ENCODE results near the gene NRXN2.

DNA sequence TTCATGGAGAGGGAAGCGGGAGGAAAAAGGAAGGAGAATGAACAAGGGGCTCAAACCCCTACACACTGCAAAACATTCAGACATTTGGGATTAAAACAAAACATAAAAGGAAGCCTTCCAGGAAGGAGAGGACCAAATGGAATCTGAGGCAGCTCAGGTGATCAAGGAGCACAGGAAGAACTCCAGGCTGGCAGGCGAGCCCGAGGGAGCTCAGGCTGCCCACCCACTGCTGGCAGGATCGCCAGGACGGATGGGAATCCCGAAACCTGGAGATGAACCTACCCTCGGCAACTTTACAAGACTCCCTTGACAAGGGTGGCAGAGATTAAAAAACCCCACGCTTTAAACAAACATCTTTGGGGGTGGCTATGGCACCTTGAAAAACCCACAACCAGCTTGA, 41.8 kb upstream of the NRXN2 start:
- no peak for TF ChIP-seq CTCF (IDR thresholded peaks at IDR 0.05)
- TF ChIP-seq POLR2A (IDR thresholded peaks at IDR 0.05): no peak
